GM03348 (cell line): Measurements from ENCODE around the gene NFIB.
A peak's percentile ranks its signal among the peaks of the same experiment; 100 is the strongest.

Experiments used
- DNase-seq: peaks from one replicate; pipeline ENCODE4 v3.0.0; 2012; ENCODE audit warnings: low spot score

The NFIB gene

GRCh38 chr9:14212697-14213420, 101.1 kb downstream of the NFIB start:
- DNase-seq, result no peak

DNA sequence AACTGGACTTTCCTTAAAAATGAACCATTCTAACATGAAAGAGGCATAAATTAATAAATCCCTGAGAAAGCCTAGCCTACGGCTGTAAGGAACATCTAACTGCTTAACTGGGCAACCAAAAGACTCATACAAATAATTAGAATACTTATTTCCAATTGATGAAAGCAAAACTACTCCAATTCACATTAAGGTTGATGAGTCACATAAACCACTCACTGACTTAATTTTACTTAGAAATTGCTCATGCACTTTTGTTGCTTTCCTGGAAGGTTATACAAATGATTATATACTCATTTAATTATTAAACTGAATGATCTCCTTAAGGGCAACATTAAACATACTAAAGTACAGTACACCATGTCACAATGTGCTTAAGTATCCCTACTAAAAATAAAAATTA, 101.9 kb downstream of the NFIB start:
- DNase-seq, result peak; percentile 27

- no peak for DNase-seq
Measured at GRCh38 chr9:14211564-14211963, 102.4 kb downstream of the NFIB start.

- no peak for DNase-seq
Measured at GRCh38 chr9:14210428-14210827, 103.5 kb downstream of the NFIB start.

- no peak for DNase-seq
Measured at GRCh38 chr9:14209399-14210345, 104.3 kb downstream of the NFIB start.

DNA sequence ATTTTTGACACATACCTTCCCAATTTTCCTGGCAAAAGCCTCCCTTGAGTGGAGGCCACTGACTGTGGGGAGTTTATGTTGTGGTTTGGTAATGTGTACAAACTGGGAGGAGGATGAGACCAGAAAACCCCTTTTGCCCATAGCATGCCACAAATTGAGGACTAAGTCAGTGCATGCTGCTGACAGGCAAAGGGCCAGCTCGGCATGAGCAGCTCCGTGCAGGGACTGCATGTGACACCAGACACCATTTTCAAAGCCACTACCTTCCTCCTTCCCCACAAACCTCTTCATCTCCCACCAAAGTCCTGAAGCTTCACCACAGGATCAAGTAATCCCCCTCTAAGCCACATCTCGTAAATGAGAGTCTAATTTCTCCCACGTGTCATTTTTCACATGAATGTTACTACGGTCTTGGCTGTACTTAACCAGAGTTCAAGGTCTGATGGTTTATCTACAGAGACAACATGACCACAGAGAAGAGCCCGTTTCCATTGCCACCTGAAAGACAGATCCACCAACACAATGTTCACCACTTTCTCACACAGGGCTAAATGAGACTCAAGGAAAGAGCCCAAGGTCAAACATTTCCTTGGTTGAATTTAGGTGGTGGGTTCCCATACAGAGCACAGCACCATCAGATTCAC, 106.5 kb downstream of the NFIB start:
- DNase-seq, result no peak

DNA sequence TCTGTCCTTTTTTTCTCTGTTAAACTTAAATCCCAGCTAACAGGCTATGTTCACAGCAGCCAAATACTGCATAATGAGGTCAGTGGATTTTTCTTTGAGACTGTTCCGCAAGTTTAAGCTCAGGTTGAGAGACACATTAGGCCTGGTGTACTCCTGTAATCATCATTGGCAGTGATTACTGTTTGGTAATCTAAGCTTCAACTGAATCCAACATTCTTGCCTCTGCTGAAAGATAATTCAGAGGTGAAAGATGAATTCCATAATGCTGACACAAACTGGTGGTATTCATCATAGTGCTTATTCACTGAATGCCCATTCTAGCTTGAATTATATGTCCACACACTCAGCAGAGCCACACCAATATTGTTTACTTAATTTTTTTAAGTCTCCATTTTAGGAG, 108.5 kb downstream of the NFIB start:
- peak; percentile 77 for DNase-seq

DNA sequence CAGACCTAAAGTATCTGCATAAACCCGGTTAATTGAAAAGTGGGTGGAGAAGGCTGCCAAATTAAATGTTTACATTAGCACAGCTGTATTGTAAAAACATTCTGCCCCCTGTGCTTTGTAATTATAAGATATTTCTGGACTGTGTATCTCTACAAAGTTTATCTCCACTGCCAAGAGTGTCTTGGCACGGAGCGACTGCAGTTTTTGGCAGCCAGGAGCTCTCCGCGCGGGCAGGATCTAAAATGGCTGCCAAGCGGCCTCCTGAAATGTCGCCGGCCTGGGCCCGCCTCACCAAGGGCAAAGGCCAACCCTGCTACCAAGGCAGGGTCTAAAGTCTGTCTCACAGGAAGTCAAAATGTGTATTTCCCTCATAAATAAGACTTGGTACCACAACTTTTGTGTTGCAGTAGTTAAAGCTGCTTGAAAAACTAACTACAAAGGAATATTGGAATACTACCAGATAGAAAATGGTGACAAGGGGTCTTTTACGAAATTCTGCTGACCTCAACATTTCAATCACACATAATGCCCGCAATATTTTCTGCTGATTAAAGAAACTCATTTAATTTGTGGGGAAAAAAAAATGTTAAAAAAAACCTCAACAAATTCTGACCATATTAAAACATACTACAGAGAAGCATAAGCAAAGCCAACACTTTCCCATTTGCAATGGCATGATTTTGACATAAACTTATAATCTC, 110.4 kb downstream of the NFIB start:
- no peak for DNase-seq

- DNase-seq, result peak; percentile 65
Measured at GRCh38 chr9:14198841-14199455, 115.0 kb downstream of the NFIB start.

DNA sequence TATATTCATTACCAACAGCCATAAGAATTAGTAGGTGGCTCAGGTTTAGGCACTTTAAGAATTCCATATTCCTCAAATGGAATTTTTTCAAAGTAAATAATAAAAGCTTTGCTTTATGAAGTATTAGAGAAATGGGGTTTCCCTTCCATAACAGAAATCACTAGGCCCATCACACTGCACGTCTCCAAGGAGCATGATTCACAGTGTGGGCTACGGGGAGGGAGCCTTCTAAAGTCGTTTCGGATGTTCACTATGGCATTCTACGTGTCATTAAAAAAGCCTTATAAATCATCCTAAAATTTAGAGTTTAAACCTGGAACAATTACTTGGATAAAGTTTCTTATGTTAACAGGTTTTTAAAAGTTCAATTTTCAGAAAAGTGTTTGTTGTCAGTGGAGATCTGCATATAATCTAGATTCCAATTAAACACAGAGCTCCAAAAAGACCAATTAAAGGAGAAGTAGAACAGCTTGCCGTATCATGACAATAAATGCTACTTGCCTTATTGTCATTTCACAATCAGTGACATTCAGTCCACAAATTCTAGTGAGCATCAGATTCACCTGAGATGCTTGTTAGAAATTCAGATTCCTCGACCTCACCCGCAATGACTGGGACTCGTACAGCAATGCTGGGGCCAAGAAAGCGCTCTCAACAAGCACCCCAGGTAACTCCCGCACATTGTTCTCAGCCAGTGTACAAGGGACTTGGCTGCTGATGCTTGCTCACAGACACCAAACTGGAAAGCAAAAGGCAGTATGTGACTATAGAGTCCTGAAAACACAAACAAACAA, 115.7 kb downstream of the NFIB start:
- no peak for DNase-seq

DNA sequence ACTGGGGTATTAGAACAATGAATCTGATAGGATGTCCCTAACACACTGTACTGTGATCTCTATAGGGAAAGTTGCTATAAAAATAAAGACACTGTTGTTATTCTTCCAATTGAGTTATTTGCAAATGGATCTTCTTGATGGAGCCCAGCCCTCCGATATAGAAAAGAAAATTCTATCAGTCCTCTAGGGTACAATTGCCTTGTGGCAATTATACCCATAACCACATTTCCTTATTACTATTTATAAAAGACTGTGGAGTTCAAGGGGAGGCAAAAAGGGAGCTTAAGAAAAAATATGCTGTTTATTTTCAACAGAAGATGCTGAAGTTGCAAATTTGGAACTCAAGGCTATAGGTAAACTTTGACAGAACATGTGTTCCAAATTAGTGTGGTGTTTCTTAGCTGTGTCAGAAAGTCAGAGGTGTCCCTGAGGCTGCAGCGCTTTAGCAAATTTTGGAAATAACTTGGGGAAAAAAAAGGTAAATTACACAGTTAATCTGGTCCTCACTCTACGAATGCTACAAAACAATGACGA, 116.5 kb downstream of the NFIB start:
- DNase-seq, result no peak

GRCh38 chr9:14193328-14193990, 120.5 kb downstream of the NFIB start:
- DNase-seq, result no peak

DNA sequence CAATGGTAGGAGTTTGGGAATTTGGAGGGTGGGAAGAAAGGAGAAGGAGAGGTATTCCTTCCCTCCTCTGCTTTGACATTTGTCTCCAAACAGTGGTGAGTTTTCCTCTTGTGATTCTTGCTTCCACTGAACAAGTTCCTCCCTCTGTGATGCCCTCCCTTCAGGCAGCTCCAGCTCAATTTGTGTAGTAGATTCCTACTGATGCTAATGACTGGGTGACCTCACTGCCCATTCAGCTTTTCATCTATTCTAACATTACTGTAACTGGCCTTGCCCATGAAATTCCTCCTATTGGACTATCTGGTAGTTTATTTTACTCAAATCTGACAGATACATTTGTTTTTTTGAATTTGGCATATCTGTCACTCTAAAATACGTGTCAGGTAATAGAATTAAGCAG, 121.4 kb downstream of the NFIB start:
- no peak for DNase-seq

DNA sequence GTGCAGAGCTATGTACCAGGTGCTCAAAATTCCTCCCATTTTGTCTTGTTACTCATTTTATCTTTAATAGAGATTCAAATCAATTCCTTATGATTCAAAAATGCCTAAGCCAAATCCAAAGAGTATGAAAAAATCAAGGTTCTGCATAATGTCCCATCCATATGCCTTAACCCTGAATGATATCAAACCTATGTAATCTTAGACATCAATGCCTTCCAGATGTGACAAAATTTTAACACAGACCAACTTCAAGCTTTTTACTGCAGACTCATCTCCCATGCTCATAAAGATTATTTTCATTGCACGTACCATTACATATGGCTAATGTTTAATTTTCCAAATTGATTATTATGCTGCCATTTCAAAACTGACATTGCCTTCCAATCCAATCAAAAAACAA, 122.4 kb downstream of the NFIB start:
- no peak for DNase-seq

GRCh38 chr9:14190240-14190639, 123.7 kb downstream of the NFIB start:
- DNase-seq, result no peak

DNA sequence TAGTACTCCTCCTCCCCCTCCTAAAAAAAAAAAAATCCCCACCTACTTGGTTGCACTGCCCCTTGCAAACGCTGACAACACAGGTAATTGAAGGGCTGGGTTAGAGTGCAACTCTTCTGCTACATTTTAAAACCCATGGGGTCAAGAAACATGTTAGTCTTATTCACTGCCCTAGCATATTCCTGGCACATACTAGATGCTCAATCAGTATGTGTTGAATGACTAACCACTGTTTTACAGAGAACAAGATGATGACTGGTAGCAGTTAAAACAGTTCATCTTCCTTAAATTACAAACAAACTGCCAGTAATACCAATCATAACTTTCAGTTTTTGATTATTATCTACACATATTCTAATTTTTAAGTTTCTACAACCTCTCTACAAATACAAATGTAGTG, 124.4 kb downstream of the NFIB start:
- no peak for DNase-seq

GRCh38 chr9:14189146-14189545, 124.8 kb downstream of the NFIB start:
- DNase-seq, result no peak

DNA sequence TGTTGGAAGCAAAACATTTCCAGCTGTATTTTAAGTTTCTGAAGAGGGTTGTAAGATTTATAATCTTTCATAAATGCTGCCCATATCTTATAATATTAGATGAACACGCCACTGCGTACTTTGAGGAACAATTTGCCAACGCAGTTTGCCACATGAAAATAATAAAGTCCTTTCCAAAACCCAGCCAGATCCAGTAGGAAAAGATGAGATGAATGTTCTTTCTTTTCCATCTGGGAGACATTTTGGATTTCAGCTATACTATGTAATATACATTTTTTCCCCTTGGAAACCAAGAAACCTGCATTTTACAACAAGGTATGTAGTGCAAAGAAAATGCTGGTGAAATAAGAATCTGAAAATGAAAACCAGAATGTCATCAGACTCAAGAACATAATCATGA, 125.4 kb downstream of the NFIB start:
- DNase-seq, result no peak

DNA sequence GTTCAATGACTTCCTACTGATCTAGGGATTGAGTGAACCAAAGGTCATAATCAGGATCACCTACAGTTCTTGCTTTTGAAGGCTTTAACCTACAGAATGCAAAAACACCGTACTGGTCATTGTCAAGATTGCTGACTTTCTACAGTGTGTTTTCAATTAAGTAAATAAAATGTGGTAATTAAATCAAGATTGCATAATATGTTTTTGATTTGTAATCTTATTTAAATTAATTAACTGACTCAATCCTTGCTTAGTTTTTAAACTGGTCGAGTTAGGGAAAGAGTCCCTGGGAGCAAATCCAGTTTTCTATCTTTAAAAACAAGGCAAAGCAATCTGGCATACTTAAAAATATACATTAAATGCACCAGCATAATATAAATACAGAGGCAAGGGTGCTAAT, 125.9 kb downstream of the NFIB start:
- DNase-seq, result no peak

- no peak for DNase-seq
Measured at GRCh38 chr9:14186096-14186495, 127.8 kb downstream of the NFIB start.
